Myocyte (in vitro differentiated cells): ENCODE data around the gene NPIPA7. TPM values are rescaled to one million over a fixed set of nuclear protein-coding genes. Genes with fewer than 3 reads are reported as not detected.
A peak's percentile ranks its signal among the peaks of the same experiment; 100 is the strongest.
"Not testable (repeated sequence)": the region's sequence is repeated elsewhere in the genome, so short reads cannot be mapped to it uniquely, and the experiment has no call there.

Experiments used
- DNase-seq: peaks from one replicate; pipeline ENCODE4 v3.0.0-alpha.2; 2012; ENCODE audit warnings: low read depth
- polyA plus RNA-seq: library from polyadenylated mRNA; unstranded; fragments of >200 nt; gene quantifications from one replicate; pipeline ENCODE4 v1.2.1, GENCODE V29; 2012; ENCODE audit warnings: missing spikeins
- total RNA-seq: library from RNA; depleted of rRNA; stranded (reverse); fragments of >200 nt; gene quantifications from 2 replicates; pipeline ENCODE4 v1.2.3, GENCODE V29; 2014

Gene NPIPA7
- total RNA-seq, result 6.7 and 8.2 TPM in 2 replicates
- 14.0 TPM for polyA plus RNA-seq

- not testable (repeated sequence) for DNase-seq
Observed at GRCh38 chr16:16378840-16379239, at the start of gene NPIPA7. NPIPA7 (plus strand) TSS chr16:16379140; CDS start chr16:16379245, 105 bp downstream.

GRCh38 chr16:16331466-16331865 is 47.5 kb upstream of the NPIPA7 start:
- DNase-seq, result not testable (repeated sequence)

GRCh38 chr16:16357556-16357955 is 21.4 kb upstream of the NPIPA7 start:
- DNase-seq, result not testable (repeated sequence)

- not testable (repeated sequence) for DNase-seq
Observed at GRCh38 chr16:16358539-16359240, 20.2 kb upstream of the NPIPA7 start.

- DNase-seq, result not testable (repeated sequence)
Observed at GRCh38 chr16:16363595-16363994, 15.3 kb upstream of the NPIPA7 start.

- DNase-seq, result not testable (repeated sequence)
Observed at GRCh38 chr16:16364100-16364499, 14.8 kb upstream of the NPIPA7 start.

- not testable (repeated sequence) for DNase-seq
Observed at GRCh38 chr16:16364701-16365100, 14.2 kb upstream of the NPIPA7 start.

GRCh38 chr16:16365319-16365718 is 13.6 kb upstream of the NPIPA7 start:
- not testable (repeated sequence) for DNase-seq

GRCh38 chr16:16365851-16366250 is 13.1 kb upstream of the NPIPA7 start:
- not testable (repeated sequence) for DNase-seq

GRCh38 chr16:16366552-16367284 is 12.2 kb upstream of the NPIPA7 start:
- not testable (repeated sequence) for DNase-seq

- not testable (repeated sequence) for DNase-seq
Observed at GRCh38 chr16:16367285-16367628, 11.7 kb upstream of the NPIPA7 start.

GRCh38 chr16:16369081-16369856 is 9.7 kb upstream of the NPIPA7 start:
- peak; percentile 0 for DNase-seq

- DNase-seq, result not testable (repeated sequence)
Observed at GRCh38 chr16:16371136-16371735, 7.7 kb upstream of the NPIPA7 start.

GRCh38 chr16:16374192-16374591 is 4.7 kb upstream of the NPIPA7 start:
- DNase-seq, result not testable (repeated sequence)

GRCh38 chr16:16399685-16400084 is 20.7 kb downstream of the NPIPA7 start:
- DNase-seq, result not testable (repeated sequence)

- not testable (repeated sequence) for DNase-seq
Observed at GRCh38 chr16:16402333-16402732, 23.4 kb downstream of the NPIPA7 start.

- not testable (repeated sequence) for DNase-seq
Observed at GRCh38 chr16:16404283-16404682, 25.3 kb downstream of the NPIPA7 start.

GRCh38 chr16:16405421-16405820 is 26.5 kb downstream of the NPIPA7 start:
- DNase-seq, result not testable (repeated sequence)

- DNase-seq, result not testable (repeated sequence)
Observed at GRCh38 chr16:16408430-16408829, 29.5 kb downstream of the NPIPA7 start.

GRCh38 chr16:16413773-16414172 is 34.8 kb downstream of the NPIPA7 start:
- DNase-seq, result not testable (repeated sequence)

- DNase-seq, result not testable (repeated sequence)
Observed at GRCh38 chr16:16417071-16417470, 38.1 kb downstream of the NPIPA7 start.
